Right lobe of liver (tissue), 4 donors: ENCODE data around the gene BNIP3.
A peak's percentile ranks its signal among the peaks of the same experiment; 100 is the strongest.

Experiments used
- POLR2A ChIP-seq: fragments of 450-650 bp; IDR thresholded peaks from one replicate; pipeline ENCODE4 v1.6.1; 2017; ENCODE audit warnings: antibody characterized with exemption, mild to moderate bottlenecking
- TF ChIP-seq, protein P1 (sequence below), 4 donors: fragments of 200-600 bp in 3 of 4; fragments of 450-650 bp in 1 of 4; IDR thresholded peaks; one replicate each; pipeline versions ENCODE4 v1.5.1 to v1.8.0; 2016 to 2022; ENCODE audit warnings: antibody characterized with exemption in 4 of 4, mild to moderate bottlenecking in 2 of 4
- donor health status: DM: no; HTN: no; CAD: no.
- donor health status: DM: no; HTN: no; CAD: no.
- donor health status: DM: no; HTN: yes; CAD: no.

- TF ChIP-seq, protein P1, sequence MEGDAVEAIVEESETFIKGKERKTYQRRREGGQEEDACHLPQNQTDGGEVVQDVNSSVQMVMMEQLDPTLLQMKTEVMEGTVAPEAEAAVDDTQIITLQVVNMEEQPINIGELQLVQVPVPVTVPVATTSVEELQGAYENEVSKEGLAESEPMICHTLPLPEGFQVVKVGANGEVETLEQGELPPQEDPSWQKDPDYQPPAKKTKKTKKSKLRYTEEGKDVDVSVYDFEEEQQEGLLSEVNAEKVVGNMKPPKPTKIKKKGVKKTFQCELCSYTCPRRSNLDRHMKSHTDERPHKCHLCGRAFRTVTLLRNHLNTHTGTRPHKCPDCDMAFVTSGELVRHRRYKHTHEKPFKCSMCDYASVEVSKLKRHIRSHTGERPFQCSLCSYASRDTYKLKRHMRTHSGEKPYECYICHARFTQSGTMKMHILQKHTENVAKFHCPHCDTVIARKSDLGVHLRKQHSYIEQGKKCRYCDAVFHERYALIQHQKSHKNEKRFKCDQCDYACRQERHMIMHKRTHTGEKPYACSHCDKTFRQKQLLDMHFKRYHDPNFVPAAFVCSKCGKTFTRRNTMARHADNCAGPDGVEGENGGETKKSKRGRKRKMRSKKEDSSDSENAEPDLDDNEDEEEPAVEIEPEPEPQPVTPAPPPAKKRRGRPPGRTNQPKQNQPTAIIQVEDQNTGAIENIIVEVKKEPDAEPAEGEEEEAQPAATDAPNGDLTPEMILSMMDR (IDR thresholded peaks at IDR 0.05): peak; percentile 89 to 94 (median 92)
- TF ChIP-seq POLR2A: no peak
Measured at GRCh38 chr10:132023092-132023811, 41.5 kb upstream of the BNIP3 start.
